SK-N-SH treated with all-trans-retinoic acid at 6 μM for 48 hours (cell line): ENCODE results near the gene FHIT.

Source experiments
- ATAC-seq: fragments of 200-7000 bp; cut with Tn5 transposase; 3 replicates; pipeline ENCODE4 v1.9.1; 2020; ENCODE audit warnings: mild to moderate bottlenecking, moderate library complexity
- ARNTL ChIP-seq: fragments of 450-650 bp; formaldehyde crosslinking; IDR thresholded peaks from 2 replicates; pipeline ENCODE4 v1.5.0; 2020; ENCODE audit warnings: low read depth, mild to moderate bottlenecking, moderate library complexity, borderline replicate concordance
- BACH2 ChIP-seq: fragments of 250-450 bp; sonication (Bioruptor Pico); IDR thresholded peaks from 2 replicates; pipeline ENCODE4 v1.9.0; 2021; ENCODE audit warnings: mild to moderate bottlenecking, borderline replicate concordance
- CSDC2 ChIP-seq: fragments of 250-450 bp; sonication (Bioruptor Pico); IDR thresholded peaks from 2 replicates; pipeline ENCODE4 v1.5.0; 2020; ENCODE audit warnings: mild to moderate bottlenecking, moderate library complexity
- CSRNP3 ChIP-seq: fragments of 250-450 bp; sonication (Bioruptor Pico); IDR thresholded peaks from 2 replicates; pipeline ENCODE4 v1.5.1; 2021; ENCODE audit warnings: mild to moderate bottlenecking, moderate library complexity
- ESRRG ChIP-seq: fragments of 250-450 bp; sonication (Bioruptor Pico); IDR thresholded peaks from 2 replicates; pipeline ENCODE4 v1.6.1; 2021; ENCODE audit warnings: mild to moderate bottlenecking
- GLIS3 ChIP-seq: fragments of 250-450 bp; sonication (Bioruptor Pico); IDR thresholded peaks from 2 replicates; pipeline ENCODE4 v1.5.0; 2020; ENCODE audit warnings: mild to moderate bottlenecking, moderate library complexity
- ISL1 ChIP-seq: fragments of 250-450 bp; sonication (Bioruptor Pico); IDR thresholded peaks from 2 replicates; pipeline ENCODE4 v2.1.2; 2022; ENCODE audit warnings: mild to moderate bottlenecking, moderate library complexity
- OSR1 ChIP-seq: fragments of 250-450 bp; sonication (Bioruptor Pico); IDR thresholded peaks from 2 replicates; pipeline ENCODE4 v1.8.0; 2022; ENCODE audit warnings: moderate library complexity, mild to moderate bottlenecking, inconsistent platforms
- PPARA ChIP-seq: fragments of 250-450 bp; sonication (Bioruptor Pico); IDR thresholded peaks from 2 replicates; pipeline ENCODE4 v1.5.0; 2020; ENCODE audit warnings: mild to moderate bottlenecking, borderline replicate concordance
- TCF4 ChIP-seq: fragments of 250-450 bp; sonication (Bioruptor Pico); IDR thresholded peaks from 2 replicates; pipeline ENCODE4 v1.8.0; 2021; ENCODE audit warnings: mild to moderate bottlenecking, moderate library complexity, borderline replicate concordance
- TSHZ2 ChIP-seq: fragments of 250-450 bp; sonication (Bioruptor Pico); IDR thresholded peaks from 2 replicates; pipeline ENCODE4 v1.5.0; 2020; ENCODE audit warnings: mild to moderate bottlenecking, moderate library complexity
- ZC3H10 ChIP-seq: fragments of 250-450 bp; sonication (Bioruptor Pico); IDR thresholded peaks from 2 replicates; pipeline ENCODE4 v1.5.1; 2021; ENCODE audit warnings: mild to moderate bottlenecking, moderate library complexity
- ZFP3 ChIP-seq: fragments of 250-450 bp; sonication (Bioruptor Pico); IDR thresholded peaks from 2 replicates; pipeline ENCODE4 v1.5.0; 2020; ENCODE audit warnings: mild to moderate bottlenecking, moderate library complexity
- ZFP30 ChIP-seq: fragments of 450-650 bp; formaldehyde crosslinking; IDR thresholded peaks from 2 replicates; pipeline ENCODE4 v1.5.0; 2022; ENCODE audit warnings: mild to moderate bottlenecking, moderate library complexity
- ZNF565 ChIP-seq: fragments of 450-650 bp; formaldehyde crosslinking; conservative IDR thresholded peaks from 2 replicates; pipeline ENCODE4 v1.5.0; 2020; ENCODE audit warnings: low read depth, mild to moderate bottlenecking, moderate library complexity
- ZNF70 ChIP-seq: fragments of 450-650 bp; formaldehyde crosslinking; IDR thresholded peaks from 2 replicates; pipeline ENCODE4 v1.5.0; 2020; ENCODE audit warnings: mild to moderate bottlenecking, moderate library complexity
- ZNF8 ChIP-seq: fragments of 450-650 bp; formaldehyde crosslinking; IDR thresholded peaks from 2 replicates; pipeline ENCODE4 v1.5.0; 2020; ENCODE audit warnings: mild to moderate bottlenecking, moderate library complexity
- TF ChIP-seq, protein P1 (sequence below): fragments of 250-450 bp; sonication (Bioruptor Pico); IDR thresholded peaks from 2 replicates; pipeline ENCODE4 v1.5.1; 2020; ENCODE audit warnings: low read depth, mild to moderate bottlenecking, moderate library complexity

FHIT gene

DNA sequence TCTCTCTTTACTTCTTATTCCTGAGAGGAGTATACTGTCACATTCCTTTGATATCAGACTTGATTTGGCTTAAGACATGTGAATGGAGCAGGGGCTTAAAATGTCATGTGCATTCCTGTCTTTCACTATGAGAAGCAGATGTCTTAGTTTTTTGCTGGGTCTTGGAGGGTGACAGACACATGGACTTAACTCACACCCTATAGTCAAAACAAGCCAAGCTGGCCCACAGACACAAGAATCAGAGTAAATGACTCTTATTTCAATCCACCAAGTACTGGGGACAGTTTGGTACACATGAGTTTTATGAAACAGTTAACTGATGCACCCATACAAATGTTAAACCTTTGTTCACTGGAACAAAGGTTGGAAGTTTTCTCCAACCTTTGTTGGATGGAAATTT lies 1177.3 kb downstream of the FHIT start:
- TF ChIP-seq TCF4 (CRISPR knock-in tag) (no peak), ARNTL (CRISPR knock-in tag) (no peak), TSHZ2 (CRISPR knock-in tag) (no peak), GLIS3 (no peak), ZNF8 (CRISPR knock-in tag) (no peak), ZNF565 (CRISPR knock-in tag) (no peak)
- no peak for ATAC-seq

GRCh38 chr3:60073228-60073627 lies 1178.0 kb downstream of the FHIT start:
- no peak for ATAC-seq
- no peak for TF ChIP-seq OSR1 (CRISPR knock-in tag)
- no peak for TF ChIP-seq ZFP30
- no peak for TF ChIP-seq PPARA (CRISPR knock-in tag)
- no peak for TF ChIP-seq GLIS3
- no peak for TF ChIP-seq ZC3H10 (CRISPR knock-in tag)
- no peak for TF ChIP-seq ZFP3 (CRISPR knock-in tag)
- no peak for TF ChIP-seq TSHZ2 (CRISPR knock-in tag)
- TF ChIP-seq CSDC2 (CRISPR knock-in tag): no peak
- TF ChIP-seq ISL1 (CRISPR knock-in tag): no peak
- no peak for TF ChIP-seq ZNF565 (CRISPR knock-in tag)
- TF ChIP-seq ESRRG (CRISPR knock-in tag): no peak
- TF ChIP-seq TCF4 (CRISPR knock-in tag): no peak
- no peak for TF ChIP-seq BACH2
- TF ChIP-seq CSRNP3 (CRISPR knock-in tag): no peak
- TF ChIP-seq, protein P1, sequence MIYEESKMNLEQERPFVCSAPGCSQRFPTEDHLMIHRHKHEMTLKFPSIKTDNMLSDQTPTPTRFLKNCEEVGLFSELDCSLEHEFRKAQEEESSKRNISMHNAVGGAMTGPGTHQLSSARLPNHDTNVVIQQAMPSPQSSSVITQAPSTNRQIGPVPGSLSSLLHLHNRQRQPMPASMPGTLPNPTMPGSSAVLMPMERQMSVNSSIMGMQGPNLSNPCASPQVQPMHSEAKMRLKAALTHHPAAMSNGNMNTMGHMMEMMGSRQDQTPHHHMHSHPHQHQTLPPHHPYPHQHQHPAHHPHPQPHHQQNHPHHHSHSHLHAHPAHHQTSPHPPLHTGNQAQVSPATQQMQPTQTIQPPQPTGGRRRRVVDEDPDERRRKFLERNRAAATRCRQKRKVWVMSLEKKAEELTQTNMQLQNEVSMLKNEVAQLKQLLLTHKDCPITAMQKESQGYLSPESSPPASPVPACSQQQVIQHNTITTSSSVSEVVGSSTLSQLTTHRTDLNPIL: no peak
- no peak for TF ChIP-seq ZNF8 (CRISPR knock-in tag)
- no peak for TF ChIP-seq ARNTL (CRISPR knock-in tag)

- TF ChIP-seq GLIS3 (no peak), ZC3H10 (CRISPR knock-in tag) (no peak), OSR1 (CRISPR knock-in tag) (no peak), ZNF70 (CRISPR knock-in tag) (no peak), TSHZ2 (CRISPR knock-in tag) (no peak), ZFP30 (no peak), CSRNP3 (CRISPR knock-in tag) (no peak)
- no peak for ATAC-seq
These were observed 1180.9 kb downstream of the FHIT start for GRCh38 chr3:60070366-60070765.
